ENCODE measurements around the gene ZC3H7A. TPM values are rescaled to one million over a fixed set of nuclear protein-coding genes. Genes with fewer than 3 reads are reported as not detected.

Gene ZC3H7A
- total RNA-seq, 2 experiments from 2014 or later, result 32.1 to 68.6 TPM

DNA sequence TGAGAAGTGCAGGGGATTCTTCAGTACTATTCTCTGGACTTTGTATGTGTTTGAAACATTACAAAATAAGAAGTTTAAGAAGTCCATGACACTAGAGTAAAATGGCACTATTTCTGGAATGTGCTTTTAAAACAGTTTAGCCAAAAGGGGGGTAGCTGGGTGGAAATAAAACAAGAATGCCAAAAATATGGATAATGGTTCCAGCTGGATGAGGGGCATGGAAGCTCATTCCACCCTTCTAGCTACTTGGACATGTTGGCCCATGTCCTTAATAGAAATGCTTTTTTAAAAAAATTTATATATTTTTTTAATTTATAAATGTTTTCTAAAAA, 13.1 kb downstream of the ZC3H7A start:
- Histone ChIP-seq H3K36me3 (ENCODE audit: insufficient read depth, low read length) (peaks cover 19% of the 10 kb centered on the region; the same call in 1 of the 2 replicates), H3K79me2 (ENCODE audit: insufficient read depth, low read depth, low read length) (peaks cover 75% of the 10 kb centered on the region; the same call in 1 of the 2 replicates), H3K4me2 (ENCODE audit: low read length) (peak overlapping the region; percentile 80), H3K4me3 (ENCODE audit: low read depth, low read length, poor library complexity, severe bottlenecking) (peak overlapping the region; percentile 53), H3K9me3 (ENCODE audit: low read length) (no peaks in the 10 kb centered on the region), H3K4me1 (ENCODE audit: insufficient read depth, low read length, poor library complexity, severe bottlenecking) (peaks cover 63% of the 10 kb centered on the region), H4K20me1 (ENCODE audit: insufficient read depth, low read length) (no peaks in the 10 kb centered on the region), H3K9me2 (ENCODE audit: insufficient read depth, low read length) (no peaks in the 10 kb centered on the region), H2AFZ (ENCODE audit: low read length) (no peak overlapping the region), H3K27ac (ENCODE audit: low read depth, low read length, poor library complexity, severe bottlenecking) (peak overlapping the region; percentile 85)
- no peak for DNase-seq (ENCODE audit: low spot score)
- BruUV-seq (replicated peaks), result no TSS peak
- no peak for TF ChIP-seq EZH2phosphoT487 (IDR thresholded peaks at IDR 0.05; ENCODE audit: borderline replicate concordance, low read depth, low read length)
- TF ChIP-seq, protein P1, sequence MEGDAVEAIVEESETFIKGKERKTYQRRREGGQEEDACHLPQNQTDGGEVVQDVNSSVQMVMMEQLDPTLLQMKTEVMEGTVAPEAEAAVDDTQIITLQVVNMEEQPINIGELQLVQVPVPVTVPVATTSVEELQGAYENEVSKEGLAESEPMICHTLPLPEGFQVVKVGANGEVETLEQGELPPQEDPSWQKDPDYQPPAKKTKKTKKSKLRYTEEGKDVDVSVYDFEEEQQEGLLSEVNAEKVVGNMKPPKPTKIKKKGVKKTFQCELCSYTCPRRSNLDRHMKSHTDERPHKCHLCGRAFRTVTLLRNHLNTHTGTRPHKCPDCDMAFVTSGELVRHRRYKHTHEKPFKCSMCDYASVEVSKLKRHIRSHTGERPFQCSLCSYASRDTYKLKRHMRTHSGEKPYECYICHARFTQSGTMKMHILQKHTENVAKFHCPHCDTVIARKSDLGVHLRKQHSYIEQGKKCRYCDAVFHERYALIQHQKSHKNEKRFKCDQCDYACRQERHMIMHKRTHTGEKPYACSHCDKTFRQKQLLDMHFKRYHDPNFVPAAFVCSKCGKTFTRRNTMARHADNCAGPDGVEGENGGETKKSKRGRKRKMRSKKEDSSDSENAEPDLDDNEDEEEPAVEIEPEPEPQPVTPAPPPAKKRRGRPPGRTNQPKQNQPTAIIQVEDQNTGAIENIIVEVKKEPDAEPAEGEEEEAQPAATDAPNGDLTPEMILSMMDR (conservative IDR thresholded peaks at IDR 0.05; ENCODE audit: low read length), result no peak
- POLR2A ChIA-PET, result interaction anchor here (0.7 to 0.9 kb wide), 2 partner anchors 14 to 58 kb away, joined by 4 to 5 read pairs; partner anchors contain the start of gene ZC3H7A
- intact Hi-C loops (cut with micrococcal nuclease; ENCODE audit: unreplicated experiment), result loop anchor here (5.0 kb wide), 1 partner anchor 42 kb away; the partner anchor contains the start of gene TXNDC11
- CTCF ChIA-PET (ENCODE audit: unreplicated experiment), result no interaction called here

DNA sequence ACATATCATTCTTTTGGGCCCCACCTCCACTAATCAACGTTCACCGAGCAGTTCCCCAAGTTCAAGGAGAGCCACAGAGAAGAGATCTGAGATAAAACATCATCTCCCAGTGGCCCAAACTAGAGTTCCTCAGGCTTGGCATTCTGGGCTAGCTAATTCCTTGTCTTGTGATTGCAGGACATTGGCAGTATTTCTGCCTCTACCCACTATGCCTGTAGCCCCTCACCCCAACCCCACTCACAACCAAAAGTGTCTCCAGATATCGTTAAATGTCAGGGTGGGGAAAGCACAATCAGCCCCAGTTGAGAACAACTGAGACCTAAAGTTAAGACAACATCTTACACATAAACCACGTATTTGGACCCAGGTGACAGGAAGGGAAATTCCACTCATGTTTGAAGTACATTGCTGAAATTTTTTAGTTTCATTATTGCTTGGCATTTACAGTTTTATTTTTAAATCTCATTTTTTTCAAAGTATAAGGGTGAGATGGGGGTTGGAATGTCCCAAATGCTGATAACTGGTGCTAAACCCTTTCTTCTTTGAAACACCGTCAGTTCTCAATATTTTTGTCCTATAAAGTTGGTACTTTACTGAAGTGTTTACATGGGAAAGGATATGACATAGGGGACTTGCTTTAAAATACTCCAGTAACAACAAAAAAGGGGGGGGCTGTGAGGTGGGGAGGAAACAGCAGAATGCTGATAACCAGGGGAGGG, 13.6 kb downstream of the ZC3H7A start:
- Histone ChIP-seq H3K4me1 (ENCODE audit: insufficient read depth, low read length, poor library complexity, severe bottlenecking) (peaks cover 63% of the 10 kb centered on the region), H3K9me2 (ENCODE audit: insufficient read depth, low read length) (no peaks in the 10 kb centered on the region), H3K36me3 (ENCODE audit: insufficient read depth, low read length) (peaks cover 23% of the 10 kb centered on the region), H3K4me3 (ENCODE audit: low read depth, low read length, poor library complexity, severe bottlenecking) (peak overlapping the region; percentile 53), H3K79me2 (ENCODE audit: insufficient read depth, low read depth, low read length) (peaks cover 71% of the 10 kb centered on the region; the same call in 1 of the 2 replicates), H3K27ac (ENCODE audit: low read depth, low read length, poor library complexity, severe bottlenecking) (peak overlapping the region; percentile 85), H4K20me1 (ENCODE audit: insufficient read depth, low read length) (no peaks in the 10 kb centered on the region), H3K9me3 (ENCODE audit: low read length) (no peaks in the 10 kb centered on the region), H2AFZ (ENCODE audit: low read length) (no peak overlapping the region), H3K4me2 (ENCODE audit: low read length) (peak overlapping the region; percentile 80)
- ChIA-PET POLR2A (interaction anchor here (0.9 to 3.6 kb wide), 3 partner anchors 13 to 41 kb away, joined by 5 to 18 read pairs (median 10); partner anchors contain the start of genes TXNDC11 and ZC3H7A), CTCF (ENCODE audit: unreplicated experiment) (no interaction called here)
- intact Hi-C loops (cut with micrococcal nuclease; ENCODE audit: unreplicated experiment), result loop anchor here (5.0 kb wide), 1 partner anchor 41 kb away; the partner anchor contains the start of gene TXNDC11
- TF ChIP-seq, protein P1 (conservative IDR thresholded peaks at IDR 0.05; ENCODE audit: low read length), result no peak
- TF ChIP-seq EZH2phosphoT487 (IDR thresholded peaks at IDR 0.05; ENCODE audit: borderline replicate concordance, low read depth, low read length), result no peak
- no TSS peak for BruUV-seq (replicated peaks)
- peak; percentile 47 for DNase-seq (ENCODE audit: low spot score)

DNA sequence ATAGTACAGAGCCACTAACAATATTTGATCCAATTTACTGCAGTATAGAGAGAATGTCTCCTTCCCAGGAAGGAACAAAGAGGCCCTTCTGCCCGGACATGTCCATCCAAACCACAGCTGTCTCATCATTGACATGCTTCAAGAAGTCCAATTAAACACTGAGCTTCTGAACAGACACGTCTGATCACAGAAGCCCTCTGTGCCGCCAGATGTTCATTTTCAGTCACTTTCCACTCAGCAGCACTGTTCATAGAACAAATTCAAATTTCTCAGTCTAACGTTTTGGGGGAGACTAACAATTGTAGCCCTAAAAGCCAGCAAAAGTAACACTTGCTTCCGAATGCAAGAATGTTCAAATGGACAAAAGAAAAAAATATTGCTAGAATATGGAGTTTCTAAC, 15.3 kb downstream of the ZC3H7A start:
- Histone ChIP-seq H3K27ac (ENCODE audit: low read depth, low read length, poor library complexity, severe bottlenecking) (peak overlapping the region; percentile 85), H3K36me3 (ENCODE audit: insufficient read depth, low read length) (peaks cover 37% of the 10 kb centered on the region), H4K20me1 (ENCODE audit: insufficient read depth, low read length) (no peaks in the 10 kb centered on the region), H3K4me1 (ENCODE audit: insufficient read depth, low read length, poor library complexity, severe bottlenecking) (peaks cover 56% of the 10 kb centered on the region), H3K9me3 (ENCODE audit: low read length) (no peaks in the 10 kb centered on the region), H3K9me2 (ENCODE audit: insufficient read depth, low read length) (no peaks in the 10 kb centered on the region), H3K4me2 (ENCODE audit: low read length) (peak overlapping the region; percentile 80), H3K4me3 (ENCODE audit: low read depth, low read length, poor library complexity, severe bottlenecking) (peak overlapping the region; percentile 53), H3K79me2 (ENCODE audit: insufficient read depth, low read depth, low read length) (peaks cover 62% of the 10 kb centered on the region; the same call in 1 of the 2 replicates), H2AFZ (ENCODE audit: low read length) (peak overlapping the region; percentile 4; the same call in 1 of the 2 replicates)
- DNase-seq (ENCODE audit: low spot score), result peak; percentile 76
- no peak for TF ChIP-seq EZH2phosphoT487 (IDR thresholded peaks at IDR 0.05; ENCODE audit: borderline replicate concordance, low read depth, low read length)
- TF ChIP-seq, protein P1 (conservative IDR thresholded peaks at IDR 0.05; ENCODE audit: low read length), result no peak
- no TSS peak for BruUV-seq (replicated peaks)
- intact Hi-C loops (cut with micrococcal nuclease; ENCODE audit: unreplicated experiment), result loop anchor here (5.0 kb wide), 1 partner anchor 39 kb away; the partner anchor contains the start of gene TXNDC11
- ChIA-PET CTCF (ENCODE audit: unreplicated experiment) (no interaction called here), POLR2A (interaction anchor here (0.5 to 3.6 kb wide), 7 partner anchors 11 to 1632 kb away, joined by 3 to 18 read pairs (median 5); partner anchors contain the start of genes TXNDC11 and ZC3H7A)
